ENCODE data around the gene SECTM1. TPM values are rescaled to one million over a fixed set of nuclear protein-coding genes. Genes with fewer than 3 reads are reported as not detected.
"Not testable (repeated sequence)": the region's sequence is repeated elsewhere in the genome, so short reads cannot be mapped to it uniquely, and the experiment has no call there.

Gene SECTM1
- total RNA-seq, 2 donors from 2014 or later: 29.1 to 76.3 TPM

- Histone ChIP-seq H3K36me3 (no peaks in the 10 kb centered on the region), H3K9me3 (no peaks in the 10 kb centered on the region), H3K27me3 (peaks cover 66% of the 10 kb centered on the region), H3K27ac (no peak overlapping the region), H3K4me3 (no peak overlapping the region), H3K9ac (ENCODE audit: low read depth in 2 of 2, low read length in 2 of 2) (no peak overlapping the region), H3K4me1 (peaks cover 6% of the 10 kb centered on the region)
- intact Hi-C loops (cut with DNase I): no loop called here
- no peak for TF ChIP-seq CTCF (IDR thresholded peaks at IDR 0.05)
- no peak for DNase-seq
These were observed 40.4 kb upstream of the SECTM1 start for GRCh38 chr17:82373731-82374625.

DNA sequence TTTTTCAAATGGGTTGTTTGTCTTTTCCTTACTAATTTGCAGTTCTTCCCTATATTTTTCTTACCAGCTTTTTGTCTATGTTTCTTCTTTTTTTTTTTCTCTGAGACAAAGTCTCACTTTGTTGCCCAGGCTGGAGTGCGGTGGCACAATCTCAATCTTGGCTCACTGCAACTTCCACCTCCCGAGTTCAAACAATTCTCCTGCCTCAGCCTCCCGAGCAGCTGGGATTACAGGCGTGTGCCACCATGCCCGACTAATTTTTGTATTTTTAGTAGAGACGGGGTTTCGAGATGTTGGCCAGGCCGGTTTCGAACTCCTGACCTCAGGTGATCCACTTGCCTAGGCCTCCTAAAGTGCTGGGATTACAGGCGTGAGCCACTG lies 39.5 kb upstream of the SECTM1 start:
- H3K4me3 ChIP-seq; intact Hi-C loops (cut with DNase I); H3K9ac ChIP-seq (ENCODE audit: low read depth in 2 of 2, low read length in 2 of 2); H3K36me3 ChIP-seq; H3K4me1 ChIP-seq; H3K9me3 ChIP-seq; DNase-seq; H3K27ac ChIP-seq: not testable (repeated sequence)
- H3K27me3 ChIP-seq: peaks cover 66% of the 10 kb centered on the region

DNA sequence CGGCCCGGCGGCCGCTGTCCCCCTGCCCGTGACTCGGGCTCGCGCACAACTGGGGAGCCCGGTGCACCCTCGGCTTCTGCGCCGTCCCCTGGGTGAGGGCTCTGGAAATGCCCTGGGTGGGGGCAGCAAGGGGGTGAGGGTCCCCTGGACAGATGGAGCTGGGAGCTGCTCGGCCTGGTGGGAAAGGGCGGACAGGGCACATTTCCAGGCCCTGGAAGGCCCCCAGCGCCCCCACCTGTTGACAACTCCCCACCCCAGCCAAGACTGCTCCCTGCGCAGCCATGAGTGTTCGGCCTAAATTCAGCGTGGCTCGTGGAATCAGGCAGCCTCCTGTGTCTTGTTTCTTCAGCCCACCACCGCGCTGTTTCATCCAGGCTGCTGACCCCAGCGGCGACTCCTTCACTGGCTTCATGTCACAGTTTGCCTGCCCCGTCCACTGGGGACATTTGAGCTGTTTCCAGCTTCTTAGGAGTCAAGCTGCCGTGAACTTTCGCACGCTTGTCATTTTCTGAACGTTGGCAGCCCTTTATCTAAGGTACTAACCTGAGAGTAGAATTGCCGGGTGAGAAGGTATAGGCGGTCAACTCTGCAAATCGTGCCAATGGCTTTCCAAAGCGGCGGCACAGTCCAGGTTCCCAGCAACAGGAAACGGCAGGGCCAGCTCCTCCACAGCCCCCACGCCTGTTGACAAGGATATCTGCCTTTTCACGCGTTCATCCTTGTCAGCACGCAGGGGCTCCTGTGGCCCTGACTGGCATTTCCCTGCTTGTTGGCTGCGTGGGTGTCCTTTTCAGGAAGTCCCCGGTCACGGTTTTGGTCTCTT lies 38.9 kb upstream of the SECTM1 start:
- Histone ChIP-seq H3K4me1 (peaks cover 6% of the 10 kb centered on the region), H3K27ac (no peak overlapping the region), H3K36me3 (no peaks in the 10 kb centered on the region), H3K4me3 (no peak overlapping the region), H3K9ac (ENCODE audit: low read depth in 2 of 2, low read length in 2 of 2) (peak overlapping the region in 1 of 2 donors; percentile 3), H3K27me3 (peaks cover 66% of the 10 kb centered on the region), H3K9me3 (no peaks in the 10 kb centered on the region)
- intact Hi-C loops (cut with DNase I): no loop called here
- DNase-seq: no peak
- no peak for TF ChIP-seq CTCF (IDR thresholded peaks at IDR 0.05)

DNA sequence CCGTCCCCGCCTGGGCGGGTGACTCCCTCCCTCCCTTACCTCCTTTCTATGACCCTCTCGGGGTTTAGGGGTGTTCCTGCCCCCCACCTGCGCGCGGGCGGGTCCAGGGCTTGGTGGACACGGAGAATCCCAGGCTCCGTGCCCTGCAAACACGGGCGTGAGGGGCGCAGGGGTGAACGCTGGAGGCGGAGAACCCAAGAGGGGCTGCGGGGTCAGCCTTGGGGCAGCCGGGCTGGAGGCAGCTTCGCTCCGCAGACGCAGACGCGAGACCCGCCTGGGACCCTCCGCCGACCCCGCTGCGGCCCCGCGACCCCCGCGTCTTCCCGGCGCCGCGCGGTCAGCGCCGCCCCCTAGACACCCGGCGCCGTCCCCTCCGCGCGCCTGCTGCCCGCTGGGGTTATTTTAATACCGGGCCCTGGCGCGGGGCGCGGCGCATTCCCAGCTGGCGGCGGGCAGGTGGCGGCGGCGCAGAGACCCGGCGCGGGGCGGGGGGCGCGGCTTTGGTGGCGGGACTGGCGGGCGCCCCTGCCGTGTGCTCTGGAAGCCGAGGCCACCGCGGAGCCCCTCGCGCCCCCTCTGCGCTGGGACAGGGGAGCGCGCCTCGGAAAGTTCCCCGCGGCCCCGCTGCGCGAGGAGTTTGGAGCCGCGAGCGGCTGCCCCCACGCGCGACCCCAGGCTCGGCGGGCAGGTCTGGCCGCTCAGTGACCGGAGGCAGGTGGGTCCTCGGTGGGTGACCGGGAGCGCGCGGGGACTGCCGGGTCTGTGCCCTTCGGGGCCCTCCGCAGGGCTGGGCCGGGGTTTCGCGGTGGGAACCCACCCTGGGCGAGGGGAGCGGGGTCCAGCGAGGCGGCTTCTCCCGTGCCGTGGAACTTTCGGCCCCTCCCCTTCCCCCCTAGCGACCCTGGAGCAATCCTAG lies 38.0 kb upstream of the SECTM1 start, which contains the start of gene UTS2R:
UTS2R (plus strand) TSS at position 433 of the 916 bp plus-strand sequence. CDS start 2,560 bp downstream, outside the sequence.
- peaks cover 6% of the 10 kb centered on the region for H3K4me1 ChIP-seq
- peak within 1 kb of the TSS in 1 of 2 donors; percentile 14 for H3K9ac ChIP-seq (ENCODE audit: low read depth in 2 of 2, low read length in 2 of 2)
- no peak within 1 kb of the TSS for H3K27ac ChIP-seq
- peak within 1 kb of the TSS; percentile 1 for H3K4me3 ChIP-seq
- intact Hi-C loops (cut with DNase I): no loop called here
- peaks cover 66% of the 10 kb centered on the region for H3K27me3 ChIP-seq
- H3K36me3 ChIP-seq: no peaks in the 10 kb centered on the region
- TF ChIP-seq CTCF (IDR thresholded peaks at IDR 0.05): no peak
- no peaks in the 10 kb centered on the region for H3K9me3 ChIP-seq
- DNase-seq: no peak

DNA sequence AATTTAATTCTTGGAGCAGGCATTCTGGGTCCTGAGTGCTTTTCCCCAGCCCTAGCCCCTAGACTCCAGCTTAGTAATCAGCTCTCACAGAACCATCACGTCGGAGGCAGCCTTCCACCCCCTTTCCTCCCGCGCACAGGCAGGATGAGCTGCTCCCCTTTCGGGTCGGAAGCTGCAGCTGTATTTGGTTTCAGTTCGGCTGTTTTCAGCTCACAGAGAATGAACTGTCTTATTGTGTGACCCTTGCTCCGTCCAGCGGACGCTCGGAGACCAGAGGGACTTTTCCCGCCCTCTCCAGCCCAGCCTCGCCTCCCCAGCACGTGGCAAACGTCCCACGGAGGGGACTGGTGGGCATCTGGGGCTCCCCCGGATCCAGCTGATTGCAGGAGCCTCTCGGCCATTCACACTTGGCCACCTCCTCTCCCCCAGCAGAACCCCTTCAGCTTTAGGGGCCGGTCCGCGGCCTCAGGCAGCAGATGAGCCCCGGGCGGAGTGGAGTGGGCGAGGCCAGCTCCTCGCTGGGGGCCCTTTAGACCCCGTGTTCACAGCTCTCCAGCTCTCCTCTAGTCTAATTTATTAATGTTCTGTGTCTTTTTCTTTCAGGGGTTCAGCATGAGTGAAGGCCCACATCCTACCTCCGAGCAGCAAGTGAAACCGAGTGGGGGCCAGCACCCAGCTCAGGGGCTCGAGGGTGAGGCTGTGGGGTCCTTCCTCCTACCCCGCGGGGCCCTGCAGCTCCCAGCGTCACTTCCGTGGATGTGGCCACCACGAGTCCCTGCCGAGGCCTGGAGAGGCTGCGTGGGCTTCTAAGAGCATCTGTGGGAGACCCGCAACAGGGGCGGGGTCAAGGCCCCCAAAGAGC lies 37.1 kb upstream of the SECTM1 start:
- no peak for DNase-seq
- no peaks in the 10 kb centered on the region for H3K36me3 ChIP-seq
- H3K4me3 ChIP-seq: peak overlapping the region; percentile 1
- intact Hi-C loops (cut with DNase I): no loop called here
- H3K9me3 ChIP-seq: no peaks in the 10 kb centered on the region
- no peak for TF ChIP-seq CTCF (IDR thresholded peaks at IDR 0.05)
- H3K9ac ChIP-seq (ENCODE audit: low read depth in 2 of 2, low read length in 2 of 2): peak overlapping the region in 1 of 2 donors; percentile 14
- H3K27me3 ChIP-seq: peaks cover 62% of the 10 kb centered on the region
- peaks cover 6% of the 10 kb centered on the region for H3K4me1 ChIP-seq
- no peak overlapping the region for H3K27ac ChIP-seq

Measured in colonic mucosa (tissue), 4 donors.